ENCODE data around the gene PSD2.

The PSD2 gene

DNA sequence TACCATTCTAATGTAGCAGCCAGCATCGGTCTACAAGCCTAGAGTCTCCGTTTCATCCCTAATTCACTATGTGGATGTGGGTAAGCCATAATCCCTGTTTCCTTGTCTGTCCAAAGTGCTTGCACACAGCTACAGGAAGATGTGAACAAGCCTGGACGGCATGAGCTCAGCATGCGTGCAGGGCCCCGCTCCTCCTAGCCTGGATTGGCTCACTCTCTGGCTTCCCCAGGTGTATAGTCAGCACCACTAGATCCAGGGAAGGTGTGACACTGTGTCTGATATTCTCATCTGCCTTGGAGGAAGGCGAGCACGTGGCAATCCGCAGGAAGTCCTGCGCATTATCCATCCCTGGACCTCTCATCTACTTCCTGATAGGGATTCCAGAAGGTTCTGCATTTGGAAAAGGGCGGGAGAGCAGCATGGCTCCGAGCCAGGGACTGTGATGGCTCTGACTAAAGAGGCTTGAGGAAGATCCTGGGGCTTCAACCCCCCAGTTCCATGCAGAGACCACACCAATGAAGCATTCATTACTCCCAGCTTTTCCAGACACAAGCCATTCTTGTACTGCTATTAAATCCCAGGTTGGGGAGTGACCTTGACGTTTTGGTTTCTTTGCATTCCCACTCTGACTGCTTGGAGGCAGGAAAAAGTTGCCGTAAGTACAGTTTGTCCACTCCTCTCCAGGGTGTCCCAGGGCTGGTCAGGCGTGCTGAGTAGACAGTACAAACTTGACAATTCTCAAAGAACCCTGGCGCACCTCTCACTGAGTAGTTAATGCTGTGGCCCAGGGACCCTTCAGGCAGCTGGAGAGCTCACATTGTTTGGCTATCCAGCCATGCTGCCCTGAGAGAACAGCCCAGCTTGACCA is 65.6 kb downstream of the PSD2 start:
- no peak for DNase-seq (ENCODE audit: low read depth)
- no peak overlapping the region for H3K4me3 ChIP-seq (ENCODE audit: low read depth, low read length)
- no peak for TF ChIP-seq MAX (IDR thresholded peaks at IDR 0.05; ENCODE audit: low read depth, low read length)
- no peak for TF ChIP-seq MYC (IDR thresholded peaks at IDR 0.05; ENCODE audit: low read depth, low read length)
- no peak for TF ChIP-seq CTCF (IDR thresholded peaks at IDR 0.05; ENCODE audit: low read depth, low read length)
- no peak for TF ChIP-seq POLR2A (IDR thresholded peaks at IDR 0.05; ENCODE audit: extremely low read depth, insufficient read length)

DNA sequence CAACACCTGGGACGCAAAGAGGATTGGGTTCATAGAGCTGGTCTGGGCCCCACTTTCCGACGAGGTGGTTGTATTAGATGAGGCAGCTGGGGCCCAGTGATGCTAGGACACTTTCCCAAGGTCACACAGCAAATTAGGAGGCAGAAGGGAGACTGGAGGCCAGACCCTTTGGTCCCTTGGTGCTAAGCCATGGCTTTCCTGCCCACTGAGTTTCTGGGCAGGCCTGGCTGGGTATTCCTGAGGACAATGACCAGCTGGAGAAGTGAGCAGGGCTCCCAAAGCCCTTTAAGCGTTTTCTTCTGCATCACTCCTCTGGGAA is 66.2 kb downstream of the PSD2 start:
- no peak for DNase-seq (ENCODE audit: low read depth)
- no peak for TF ChIP-seq CTCF (IDR thresholded peaks at IDR 0.05; ENCODE audit: low read depth, low read length)
- TF ChIP-seq MYC (IDR thresholded peaks at IDR 0.05; ENCODE audit: low read depth, low read length): no peak
- TF ChIP-seq MAX (IDR thresholded peaks at IDR 0.05; ENCODE audit: low read depth, low read length): no peak
- TF ChIP-seq POLR2A (IDR thresholded peaks at IDR 0.05; ENCODE audit: extremely low read depth, insufficient read length): no peak
- H3K4me3 ChIP-seq (ENCODE audit: low read depth, low read length): no peak overlapping the region

DNA sequence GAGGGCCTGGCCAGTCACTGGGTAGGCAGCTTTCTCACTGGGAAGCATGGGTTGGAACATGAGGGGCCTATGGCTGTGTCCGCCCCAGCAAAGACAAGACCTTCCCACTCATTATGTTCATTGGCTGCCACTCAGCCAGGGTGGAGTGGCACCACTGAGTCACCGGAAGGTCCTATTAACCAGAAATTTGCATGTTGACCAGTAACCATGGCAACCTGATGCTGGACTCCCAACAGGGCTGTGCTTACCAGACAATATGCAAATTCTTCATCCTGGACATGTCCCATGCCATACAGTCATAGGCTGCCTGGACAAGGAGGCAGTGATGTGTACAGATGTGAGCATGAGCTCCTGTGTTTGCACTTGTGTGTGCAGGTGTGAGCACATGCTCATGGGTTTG is 66.7 kb downstream of the PSD2 start:
- no peak for TF ChIP-seq CTCF (IDR thresholded peaks at IDR 0.05; ENCODE audit: low read depth, low read length)
- no peak for TF ChIP-seq POLR2A (IDR thresholded peaks at IDR 0.05; ENCODE audit: extremely low read depth, insufficient read length)
- no peak for TF ChIP-seq MYC (IDR thresholded peaks at IDR 0.05; ENCODE audit: low read depth, low read length)
- no peak for TF ChIP-seq MAX (IDR thresholded peaks at IDR 0.05; ENCODE audit: low read depth, low read length)
- DNase-seq (ENCODE audit: low read depth): no peak

GRCh38 chr5:139862803-139863202 is 67.2 kb downstream of the PSD2 start:
- no peak overlapping the region for H3K4me3 ChIP-seq (ENCODE audit: low read depth, low read length)
- no peak for DNase-seq (ENCODE audit: low read depth)
- TF ChIP-seq CTCF (IDR thresholded peaks at IDR 0.05; ENCODE audit: low read depth, low read length) (peak; percentile 13), POLR2A (IDR thresholded peaks at IDR 0.05; ENCODE audit: extremely low read depth, insufficient read length) (no peak)

More for the DNA sequence above, 66.7 kb downstream of the PSD2 start:
- no peak overlapping the region for H3K4me3 ChIP-seq (ENCODE audit: low read depth, low read length)

DNA sequence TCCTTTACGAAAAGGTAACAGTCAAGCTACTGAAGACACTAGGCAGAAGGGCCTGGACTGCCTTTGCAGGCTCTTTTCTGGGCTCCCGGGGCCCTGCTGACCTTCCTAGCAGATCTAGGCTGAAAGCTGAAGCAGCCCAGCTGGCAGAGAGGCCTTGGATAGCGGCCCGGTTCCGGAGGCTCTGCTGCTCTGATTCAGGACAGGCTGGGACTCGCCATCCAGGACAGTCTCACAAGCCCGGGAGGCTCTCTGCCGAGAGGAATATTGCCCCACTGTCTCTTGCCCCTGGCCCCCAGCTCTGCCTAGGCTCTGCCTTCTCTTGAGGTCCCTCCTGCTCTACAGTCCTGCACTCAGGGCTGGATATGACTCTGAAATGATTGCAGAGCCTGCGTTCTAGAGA is 67.8 kb downstream of the PSD2 start:
- H3K4me3 ChIP-seq (ENCODE audit: low read depth, low read length): no peak overlapping the region
- TF ChIP-seq MAX (IDR thresholded peaks at IDR 0.05; ENCODE audit: low read depth, low read length) (no peak), POLR2A (IDR thresholded peaks at IDR 0.05; ENCODE audit: extremely low read depth, insufficient read length) (no peak), MYC (IDR thresholded peaks at IDR 0.05; ENCODE audit: low read depth, low read length) (no peak), CTCF (IDR thresholded peaks at IDR 0.05; ENCODE audit: low read depth, low read length) (no peak)
- DNase-seq (ENCODE audit: low read depth): no peak

All from NB4 (cell line).